ENCODE results near the gene DAND5. TPM values are rescaled to one million over a fixed set of nuclear protein-coding genes. Genes with fewer than 3 reads are reported as not detected.
"Not testable (repeated sequence)": the region's sequence is repeated elsewhere in the genome, so short reads cannot be mapped to it uniquely, and the experiment has no call there.

DAND5 gene
- total RNA-seq, 2 donors from 2014 or later: 1.8 TPM; not detected in 1

GRCh38 chr19:12970070-12970820, 869 bp downstream of the DAND5 start:
- DNase-seq (ENCODE audit: low spot score): no peak
- no peaks in the 10 kb centered on the region for H3K36me3 ChIP-seq
- H3K27me3 ChIP-seq (replicated peaks; ENCODE audit: insufficient read depth): no peaks in the 10 kb centered on the region
- no peaks in the 10 kb centered on the region for H3K4me1 ChIP-seq (replicated peaks)
- no peak overlapping the region for H3K27ac ChIP-seq
- no peak overlapping the region for H3K4me3 ChIP-seq
- no peaks in the 10 kb centered on the region for H3K9me3 ChIP-seq
- intact Hi-C loops (cut with DNase I): no loop called here
- 92% methylated on average over 7 of the region's 7 CpGs for WGBS
- no peak for TF ChIP-seq CTCF (IDR thresholded peaks at IDR 0.05)
- TF ChIP-seq POLR2AphosphoS5 (IDR thresholded peaks at IDR 0.05): no peak

- H3K4me3 ChIP-seq: no peak overlapping the region
- no peaks in the 10 kb centered on the region for H3K36me3 ChIP-seq
- WGBS: 93% methylated on average over 16 of the region's 16 CpGs
- DNase-seq (ENCODE audit: low spot score): no peak
- no peaks in the 10 kb centered on the region for H3K4me1 ChIP-seq (replicated peaks)
- H3K27ac ChIP-seq: no peak overlapping the region
- H3K27me3 ChIP-seq (replicated peaks; ENCODE audit: insufficient read depth): no peaks in the 10 kb centered on the region
- intact Hi-C loops (cut with DNase I): no loop called here
- TF ChIP-seq POLR2AphosphoS5 (IDR thresholded peaks at IDR 0.05) (no peak), POLR2A (IDR thresholded peaks at IDR 0.05) (no peak), CTCF (IDR thresholded peaks at IDR 0.05) (no peak)
- H3K9me3 ChIP-seq: no peaks in the 10 kb centered on the region
These were observed 3.9 kb downstream of the DAND5 start for GRCh38 chr19:12973236-12973635.

DNA sequence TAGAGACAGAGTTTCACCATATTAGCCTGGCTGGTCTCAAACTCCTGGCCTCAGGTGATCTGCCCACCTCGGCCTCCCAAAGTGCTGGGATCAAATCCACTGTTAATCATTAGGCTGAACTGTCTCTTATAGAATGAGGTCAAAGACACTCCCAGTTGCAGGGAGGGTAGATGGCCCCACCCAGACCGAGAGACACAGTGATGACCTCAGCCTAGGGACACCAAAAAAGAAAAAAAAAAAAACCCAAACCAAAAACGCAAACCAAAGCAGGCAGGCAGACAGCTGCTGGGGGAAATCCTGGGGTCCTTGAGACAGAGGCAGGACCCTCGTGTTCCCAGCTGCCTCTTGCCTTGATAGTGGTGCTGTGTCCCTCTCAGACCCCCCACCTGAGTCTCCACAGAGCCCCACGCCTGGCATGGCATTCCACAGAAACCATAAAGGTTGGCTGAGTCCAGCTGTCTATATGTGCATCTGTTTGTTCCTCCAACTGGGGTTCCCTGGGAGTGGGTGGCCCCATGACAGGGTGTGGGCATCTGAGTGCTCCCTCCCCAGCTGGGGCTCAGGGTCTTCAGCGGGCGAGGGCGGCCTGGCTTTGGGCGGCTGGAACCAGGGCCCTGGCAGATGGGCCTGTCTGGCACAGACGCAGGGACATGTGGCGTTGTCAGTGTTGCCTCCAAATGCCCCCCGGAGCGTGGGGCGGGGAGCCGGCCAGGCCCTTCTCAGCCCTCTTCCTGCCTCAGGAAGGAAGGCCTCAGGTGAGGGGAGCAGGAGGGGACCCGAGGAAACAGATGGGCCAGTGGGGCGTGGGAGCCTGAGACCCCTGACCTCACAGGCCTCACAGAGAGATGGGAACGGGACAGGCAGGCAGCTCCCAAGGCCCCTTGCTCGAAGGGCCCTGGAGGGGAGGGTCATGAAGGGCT, 5.2 kb downstream of the DAND5 start:
- DNase-seq (ENCODE audit: low spot score): no peak
- Histone ChIP-seq H3K4me1 (replicated peaks) (no peaks in the 10 kb centered on the region), H3K36me3 (no peaks in the 10 kb centered on the region), H3K27ac (no peak overlapping the region), H3K27me3 (replicated peaks; ENCODE audit: insufficient read depth) (no peaks in the 10 kb centered on the region), H3K9me3 (no peaks in the 10 kb centered on the region), H3K4me3 (no peak overlapping the region)
- WGBS: 74% methylated on average over 19 of the region's 19 CpGs
- intact Hi-C loops (cut with DNase I): no loop called here
- no peak for TF ChIP-seq POLR2A (IDR thresholded peaks at IDR 0.05)
- TF ChIP-seq POLR2AphosphoS5 (IDR thresholded peaks at IDR 0.05): no peak
- TF ChIP-seq CTCF (IDR thresholded peaks at IDR 0.05): no peak

DNA sequence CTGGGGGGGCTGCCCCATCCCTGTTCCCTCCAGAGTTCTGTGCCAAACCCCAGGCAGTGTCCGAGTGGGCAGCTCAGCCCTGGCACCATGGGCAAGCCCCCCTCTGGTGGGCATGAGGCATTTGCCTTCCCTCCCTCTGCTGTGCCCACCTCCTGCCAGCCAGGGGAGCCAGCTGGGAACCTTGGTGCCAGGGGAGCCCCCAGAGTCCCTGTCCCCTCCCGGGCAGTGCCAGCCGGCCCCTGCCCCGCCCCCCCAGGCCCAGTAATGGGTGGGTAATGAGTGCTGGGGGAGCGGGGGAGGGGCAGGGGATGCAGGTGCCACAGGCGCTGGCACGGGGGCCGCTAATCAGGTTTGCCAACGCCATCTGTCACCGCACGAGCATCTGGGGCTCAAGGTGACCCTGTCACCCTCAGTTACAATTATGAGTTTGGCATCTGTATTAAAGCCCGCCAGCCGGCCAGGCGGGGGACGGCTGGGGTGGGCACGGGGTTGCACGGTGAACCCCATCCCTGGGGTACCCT, 5.9 kb downstream of the DAND5 start:
- Histone ChIP-seq H3K27me3 (replicated peaks; ENCODE audit: insufficient read depth) (no peaks in the 10 kb centered on the region), H3K9me3 (no peaks in the 10 kb centered on the region), H3K4me3 (no peak overlapping the region), H3K36me3 (no peaks in the 10 kb centered on the region), H3K27ac (no peak overlapping the region), H3K4me1 (replicated peaks) (no peaks in the 10 kb centered on the region)
- WGBS: 65% methylated on average over 17 of the region's 17 CpGs
- intact Hi-C loops (cut with DNase I): no loop called here
- no peak for DNase-seq (ENCODE audit: low spot score)
- TF ChIP-seq CTCF (IDR thresholded peaks at IDR 0.05): no peak
- TF ChIP-seq POLR2AphosphoS5 (IDR thresholded peaks at IDR 0.05): no peak

DNA sequence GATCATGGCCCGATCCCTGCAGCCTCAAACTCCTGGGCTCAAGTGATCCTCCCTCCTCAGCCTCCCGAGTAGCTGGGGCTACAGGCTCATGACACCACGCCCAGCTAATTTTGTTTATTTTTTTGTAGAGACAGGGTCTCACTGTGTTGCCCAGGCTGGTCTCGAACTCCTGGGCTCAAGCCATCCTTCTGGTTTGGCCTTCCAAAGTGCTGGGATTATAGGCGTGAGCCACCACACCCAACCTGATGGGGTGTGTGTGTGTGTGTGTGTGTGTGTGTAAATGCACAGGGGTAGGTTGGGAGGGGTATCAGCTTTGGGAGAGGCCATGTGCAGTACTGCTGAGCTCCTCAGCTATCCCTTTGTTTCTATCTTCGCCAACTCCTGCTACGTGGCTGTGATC, 6.7 kb downstream of the DAND5 start:
- H3K36me3 ChIP-seq; H3K27ac ChIP-seq; H3K9me3 ChIP-seq; H3K4me3 ChIP-seq; DNase-seq (ENCODE audit: low spot score); H3K27me3 ChIP-seq (replicated peaks; ENCODE audit: insufficient read depth); intact Hi-C loops (cut with DNase I); H3K4me1 ChIP-seq (replicated peaks): not testable (repeated sequence)
- 76% methylated on average over 7 of the region's 7 CpGs for WGBS
